ENCODE data around the gene PCGF3.
A peak's percentile ranks its signal among the peaks of the same experiment; 100 is the strongest.
"Not testable (repeated sequence)": the region's sequence is repeated elsewhere in the genome, so short reads cannot be mapped to it uniquely, and the experiment has no call there.

The PCGF3 gene

DNA sequence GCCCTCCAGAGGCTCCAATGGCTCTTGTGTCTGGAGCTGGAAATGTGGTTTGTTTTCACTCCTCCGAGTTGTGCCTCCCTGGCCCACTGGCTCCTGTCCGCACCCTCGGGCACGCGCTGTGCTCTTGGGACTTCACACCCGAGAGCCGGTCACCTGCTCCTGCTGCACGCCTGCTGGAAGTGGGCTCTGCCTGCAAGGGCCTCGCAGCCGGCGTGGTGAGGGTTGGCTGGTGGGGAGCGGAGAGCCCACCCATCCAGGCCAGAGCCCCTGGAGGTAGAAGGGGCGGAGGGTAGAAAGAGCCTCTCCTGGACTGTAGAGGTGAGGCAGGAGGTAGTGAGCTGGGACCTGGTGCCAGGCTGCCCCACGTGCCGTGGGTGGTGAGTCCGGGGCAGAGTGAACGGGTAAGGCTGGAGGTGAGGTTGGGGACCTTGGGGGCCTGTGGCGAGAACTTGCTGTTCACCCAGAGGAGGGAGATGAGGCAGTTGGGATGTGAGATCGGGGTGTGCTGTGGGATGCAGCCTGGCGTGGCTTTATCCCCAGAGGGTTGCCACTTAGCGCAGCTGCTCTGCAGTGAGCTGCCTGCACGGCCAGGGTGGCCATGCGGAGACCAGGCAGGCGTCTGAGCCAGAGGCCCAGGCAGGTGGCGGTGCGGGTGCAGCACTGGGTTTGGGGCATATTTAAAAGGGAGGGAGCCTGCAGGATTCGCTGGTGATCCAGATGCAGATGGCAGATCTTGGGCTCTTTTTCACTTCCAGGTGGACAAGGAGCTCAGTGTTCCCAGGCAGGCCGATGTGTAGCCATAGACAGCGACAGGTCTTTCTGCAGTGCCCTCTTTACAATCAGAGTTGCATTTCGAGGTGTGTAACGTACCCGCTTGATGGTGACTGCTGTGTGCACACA is 48.8 kb downstream of the PCGF3 start:
- no peaks in the 10 kb centered on the region for H3K9me3 Mint-ChIP-seq
- no peak overlapping the region for H3K4me3 Mint-ChIP-seq
- H3K36me3 Mint-ChIP-seq (ENCODE audit: low read depth): peaks cover 46% of the 10 kb centered on the region
- peak overlapping the region; percentile 47 for H3K27ac Mint-ChIP-seq
- no peak for DNase-seq
- H3K4me1 Mint-ChIP-seq (ENCODE audit: low read depth): no peaks in the 10 kb centered on the region
- H3K27me3 Mint-ChIP-seq: no peaks in the 10 kb centered on the region

DNA sequence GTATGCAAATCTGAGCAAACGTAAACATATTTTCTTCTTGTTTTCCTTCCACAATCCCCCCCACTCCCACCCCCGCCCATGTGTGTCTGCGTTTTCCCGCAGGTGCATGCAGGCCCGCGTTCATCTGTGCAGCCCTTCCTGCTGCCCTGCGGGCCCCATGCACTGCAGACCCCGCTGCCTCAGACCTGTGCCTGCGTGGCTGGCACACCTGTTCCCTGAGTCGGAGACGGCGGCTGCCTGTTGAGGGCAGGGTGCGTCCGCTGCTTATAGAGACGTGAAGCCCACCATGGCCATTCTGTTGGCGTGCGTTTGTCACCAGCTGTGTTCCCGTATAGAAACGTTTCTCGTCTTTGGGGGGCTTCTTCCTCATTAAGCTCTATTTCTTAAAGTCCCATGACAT is 51.5 kb downstream of the PCGF3 start:
- DNase-seq: no peak
- no peaks in the 10 kb centered on the region for H3K9me3 Mint-ChIP-seq
- H3K4me1 Mint-ChIP-seq (ENCODE audit: low read depth): peaks cover 10% of the 10 kb centered on the region
- no peak overlapping the region for H3K27ac Mint-ChIP-seq
- no peaks in the 10 kb centered on the region for H3K27me3 Mint-ChIP-seq
- peaks cover 51% of the 10 kb centered on the region for H3K36me3 Mint-ChIP-seq (ENCODE audit: low read depth)
- no peak overlapping the region for H3K4me3 Mint-ChIP-seq

DNA sequence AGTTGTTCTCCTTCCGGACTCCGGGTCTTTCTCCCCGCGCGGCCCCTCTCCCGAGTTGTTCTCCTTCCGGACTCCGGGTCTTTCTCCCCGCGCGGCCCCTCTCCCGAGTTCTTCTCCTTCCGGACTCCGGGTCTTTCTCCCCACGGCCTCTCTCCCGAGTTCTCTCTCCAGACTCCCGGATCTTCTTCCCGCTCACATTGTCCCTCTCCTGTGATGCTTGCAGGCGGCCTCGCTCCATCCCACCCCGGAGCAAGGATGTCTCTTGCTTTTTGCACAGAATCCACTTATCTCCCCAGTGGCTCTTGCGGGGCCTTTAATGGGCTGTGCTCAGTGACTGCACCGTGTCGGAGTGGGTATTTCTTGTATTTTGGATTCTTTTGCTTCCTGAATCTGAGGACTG is 54.2 kb downstream of the PCGF3 start:
- peak overlapping the region; percentile 65 for H3K27ac Mint-ChIP-seq
- peaks cover 30% of the 10 kb centered on the region for H3K4me1 Mint-ChIP-seq (ENCODE audit: low read depth)
- not testable (repeated sequence) for DNase-seq, H3K27me3 Mint-ChIP-seq, H3K4me3 Mint-ChIP-seq, H3K9me3 Mint-ChIP-seq
- H3K36me3 Mint-ChIP-seq (ENCODE audit: low read depth): peaks cover 61% of the 10 kb centered on the region

DNA sequence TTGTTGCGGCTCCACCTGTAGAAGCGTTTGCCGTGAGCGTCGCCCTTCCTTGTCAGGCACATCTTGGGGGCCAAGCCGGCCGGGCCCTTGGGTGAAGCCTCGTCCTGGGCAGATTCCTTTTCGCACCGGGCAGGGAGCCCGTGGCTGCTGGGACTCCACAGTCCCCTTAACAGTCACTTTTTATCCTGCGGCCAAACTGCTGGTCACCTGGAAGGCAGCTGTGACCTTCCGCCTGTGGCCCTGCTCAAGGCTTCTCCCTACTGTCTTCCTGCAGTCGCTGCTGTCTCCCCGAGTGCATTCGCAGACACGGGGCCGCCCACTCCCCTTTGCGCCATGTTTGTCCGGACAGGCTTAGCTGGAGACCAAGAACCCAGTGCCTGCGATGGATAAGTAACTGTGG is 55.0 kb downstream of the PCGF3 start:
- Mint-ChIP-seq H3K36me3 (ENCODE audit: low read depth) (peaks cover 61% of the 10 kb centered on the region), H3K27ac (peak overlapping the region; percentile 35)

DNA sequence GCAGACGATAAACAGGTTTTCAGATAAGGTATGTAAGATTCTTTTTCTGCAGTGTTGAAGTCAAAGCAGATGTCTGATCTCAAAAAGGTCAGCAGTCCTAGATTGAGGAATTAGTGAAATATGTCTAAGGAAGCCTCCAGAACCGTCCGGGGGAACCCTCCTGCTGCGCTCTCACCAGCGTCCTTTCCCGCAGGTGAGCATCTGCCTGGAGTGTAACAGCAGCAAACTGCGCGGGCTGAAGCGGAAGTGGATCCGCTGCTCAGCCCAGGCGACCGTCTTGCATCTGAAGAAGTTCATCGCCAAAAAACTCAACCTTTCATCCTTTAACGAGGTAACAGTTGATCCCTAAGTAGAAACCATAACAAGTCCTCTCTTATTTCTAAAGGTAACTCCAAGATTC is 55.5 kb downstream of the PCGF3 start:
- no peak for DNase-seq
- Mint-ChIP-seq H3K36me3 (ENCODE audit: low read depth) (peaks cover 65% of the 10 kb centered on the region), H3K27ac (peak overlapping the region; percentile 54), H3K27me3 (no peaks in the 10 kb centered on the region), H3K4me1 (ENCODE audit: low read depth) (peaks cover 39% of the 10 kb centered on the region), H3K9me3 (no peaks in the 10 kb centered on the region), H3K4me3 (no peak overlapping the region)

More for the DNA sequence above, 55.0 kb downstream of the PCGF3 start:
- DNase-seq: no peak
- Mint-ChIP-seq H3K4me3 (no peak overlapping the region), H3K9me3 (no peaks in the 10 kb centered on the region), H3K4me1 (ENCODE audit: low read depth) (peaks cover 37% of the 10 kb centered on the region), H3K27me3 (no peaks in the 10 kb centered on the region)

DNA sequence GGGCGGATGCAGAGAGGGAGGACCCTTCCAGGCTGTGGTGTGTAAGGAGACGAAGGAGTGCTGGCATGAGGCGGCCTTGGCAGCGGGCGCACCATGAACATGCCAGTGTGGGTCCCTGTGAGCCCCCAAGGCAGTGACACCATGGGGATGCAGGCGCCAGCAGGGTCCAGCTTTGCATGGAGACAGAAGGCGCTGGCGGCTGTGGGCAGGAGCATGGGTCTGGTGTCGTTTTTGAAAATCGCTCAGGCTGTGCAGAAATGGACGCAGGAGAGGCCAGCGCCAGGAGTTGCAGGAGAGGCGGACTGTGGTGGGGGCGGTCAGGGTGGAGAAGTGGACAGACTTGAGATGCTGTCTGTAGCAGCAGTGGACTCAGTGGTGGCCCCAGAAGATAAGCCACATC is 56.1 kb downstream of the PCGF3 start:
- Mint-ChIP-seq H3K9me3 (no peaks in the 10 kb centered on the region), H3K27me3 (no peaks in the 10 kb centered on the region), H3K36me3 (ENCODE audit: low read depth) (peaks cover 71% of the 10 kb centered on the region), H3K4me3 (no peak overlapping the region), H3K27ac (peak overlapping the region; percentile 54), H3K4me1 (ENCODE audit: low read depth) (peaks cover 41% of the 10 kb centered on the region)
- DNase-seq: no peak

DNA sequence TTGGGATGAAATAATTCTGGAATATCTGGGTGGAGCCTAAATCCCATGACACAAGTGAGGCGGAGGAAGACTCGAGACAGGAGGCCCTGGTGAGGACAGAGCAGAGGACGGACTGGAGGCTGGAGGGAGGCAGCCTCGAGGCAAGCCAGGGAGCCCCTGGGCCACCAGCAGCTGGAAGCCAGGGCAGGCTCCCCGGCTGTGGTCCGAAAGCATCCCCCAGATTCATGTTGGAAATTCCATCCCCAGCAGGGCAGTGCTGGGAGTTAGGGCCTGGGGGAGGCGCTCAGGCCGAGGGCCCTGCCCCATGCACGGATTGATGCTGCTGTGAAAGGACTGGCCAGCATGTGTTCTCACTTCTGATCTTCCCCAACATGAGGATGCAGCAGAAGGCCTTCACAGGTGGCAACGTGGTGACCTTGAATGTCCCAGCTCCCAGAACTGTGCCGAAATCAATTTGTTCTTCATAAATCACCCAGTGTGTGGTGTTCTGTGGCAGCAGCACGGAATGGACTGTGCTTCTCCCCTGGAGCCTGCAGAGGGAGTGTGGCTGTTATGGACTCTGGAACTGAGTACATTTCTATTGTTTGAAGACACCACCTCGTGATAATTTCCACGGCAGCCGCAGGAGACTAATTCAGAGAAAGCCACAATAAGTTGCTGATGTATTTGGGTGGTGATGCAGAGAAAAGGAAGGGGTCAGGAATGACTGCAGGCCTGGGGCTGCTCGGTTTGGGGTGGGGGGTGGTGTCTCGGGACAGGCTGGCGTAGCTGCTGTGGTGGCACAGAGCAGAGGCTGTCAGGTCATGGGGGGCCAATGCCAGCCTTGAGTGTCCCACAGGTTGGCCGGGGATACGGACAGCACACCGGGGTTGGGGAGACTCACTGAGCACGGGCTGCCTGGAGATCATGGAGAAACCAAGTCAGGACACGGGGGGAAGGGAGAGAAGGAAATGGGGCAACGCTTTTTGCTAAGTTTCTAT is 56.9 kb downstream of the PCGF3 start:
- Mint-ChIP-seq H3K4me1 (ENCODE audit: low read depth) (peaks cover 44% of the 10 kb centered on the region), H3K4me3 (no peak overlapping the region), H3K36me3 (ENCODE audit: low read depth) (peaks cover 74% of the 10 kb centered on the region), H3K27ac (peak overlapping the region; percentile 61), H3K27me3 (no peaks in the 10 kb centered on the region), H3K9me3 (no peaks in the 10 kb centered on the region)
- no peak for DNase-seq

DNA sequence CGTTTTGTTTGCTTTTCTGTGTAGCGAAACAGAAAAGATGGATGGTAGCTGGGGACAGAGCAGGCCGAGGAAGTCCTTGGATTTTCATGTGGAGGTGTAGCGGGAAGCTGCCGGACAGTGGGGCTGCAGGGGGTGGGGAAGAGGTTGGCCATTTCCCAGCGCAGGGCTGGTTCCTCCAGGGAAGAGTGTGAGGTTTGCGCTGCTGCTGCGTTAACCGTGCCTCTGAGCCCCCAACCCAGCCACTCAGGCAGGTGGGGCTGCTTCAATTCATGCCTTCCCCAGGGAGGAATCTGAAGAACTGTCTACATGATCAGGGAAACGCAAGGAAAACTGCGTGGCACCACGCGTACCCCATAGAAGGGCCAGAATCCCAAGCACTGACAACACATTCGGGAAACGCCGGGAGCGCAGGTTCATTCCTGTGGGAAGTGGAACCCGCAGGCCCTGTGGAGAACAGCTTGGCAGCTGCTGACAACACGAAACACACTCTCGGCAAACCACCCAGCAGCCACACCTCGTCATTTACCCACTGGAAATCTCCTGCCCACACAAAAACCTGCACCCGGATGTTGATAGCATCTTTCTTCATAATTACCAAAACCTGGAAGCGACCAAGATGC is 57.7 kb downstream of the PCGF3 start:
- Mint-ChIP-seq H3K27ac (peak overlapping the region; percentile 61), H3K36me3 (ENCODE audit: low read depth) (peaks cover 80% of the 10 kb centered on the region), H3K4me1 (ENCODE audit: low read depth) (peaks cover 45% of the 10 kb centered on the region), H3K27me3 (no peaks in the 10 kb centered on the region), H3K9me3 (no peaks in the 10 kb centered on the region), H3K4me3 (no peak overlapping the region)
- no peak for DNase-seq

DNA sequence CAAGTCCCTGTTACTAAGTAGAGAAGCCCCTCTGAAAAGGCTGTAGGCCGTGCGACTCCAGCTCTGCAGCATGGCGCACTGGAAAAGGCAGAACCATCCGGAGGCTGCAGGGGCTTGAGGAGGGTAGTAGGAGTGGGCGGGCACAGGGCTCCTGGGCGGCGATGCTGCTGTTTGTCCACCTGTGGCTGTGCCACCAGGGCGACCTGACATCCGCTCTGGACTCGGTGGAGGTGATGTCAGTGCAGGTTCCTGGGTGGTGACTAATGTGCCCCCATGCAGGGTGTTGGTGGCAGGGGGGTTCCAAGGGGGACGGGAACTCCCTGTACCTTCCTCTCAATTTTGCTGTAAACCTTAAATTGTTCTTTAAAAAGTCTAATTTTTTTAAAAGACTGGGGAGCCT is 58.3 kb downstream of the PCGF3 start:
- H3K4me1 Mint-ChIP-seq (ENCODE audit: low read depth): peaks cover 45% of the 10 kb centered on the region
- no peak overlapping the region for H3K4me3 Mint-ChIP-seq
- H3K27ac Mint-ChIP-seq: peak overlapping the region; percentile 61
- no peaks in the 10 kb centered on the region for H3K27me3 Mint-ChIP-seq
- peaks cover 81% of the 10 kb centered on the region for H3K36me3 Mint-ChIP-seq (ENCODE audit: low read depth)
- no peak for DNase-seq
- H3K9me3 Mint-ChIP-seq: no peaks in the 10 kb centered on the region

DNA sequence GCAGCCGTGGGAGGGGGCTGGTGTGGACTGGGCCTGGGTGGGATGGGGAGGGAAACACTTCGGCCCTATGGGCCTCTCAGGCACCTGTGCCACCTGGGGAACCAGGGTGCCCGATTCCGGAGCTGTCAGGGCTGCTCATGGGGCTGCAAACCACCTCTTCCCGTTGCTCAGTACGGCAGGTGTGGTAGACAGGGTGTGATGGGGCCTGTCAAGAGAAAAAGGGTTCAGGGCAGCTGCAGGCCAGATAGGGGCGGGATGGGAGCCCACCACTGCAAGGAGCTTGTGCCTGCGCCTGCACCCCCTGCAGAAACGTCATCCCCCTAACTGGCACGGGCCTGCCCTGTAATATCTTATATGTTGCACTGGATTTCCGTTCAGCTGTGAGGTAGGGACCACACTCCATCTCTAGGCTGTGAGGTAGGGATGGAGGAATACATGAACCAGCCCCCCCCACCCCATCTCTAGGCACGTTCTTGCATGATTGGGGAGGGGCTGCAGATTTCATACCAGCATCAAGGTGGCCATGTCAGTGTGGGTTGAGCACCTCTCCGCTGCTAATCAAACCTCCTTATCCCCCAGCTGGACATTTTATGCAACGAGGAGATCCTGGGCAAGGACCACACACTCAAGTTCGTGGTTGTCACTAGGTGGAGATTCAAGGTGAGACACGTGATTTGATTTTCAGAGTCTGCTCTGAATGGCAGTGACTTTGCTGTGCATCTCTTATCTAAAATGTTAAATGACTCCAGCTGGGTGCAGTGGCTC is 59.0 kb downstream of the PCGF3 start:
- Mint-ChIP-seq H3K9me3 (no peaks in the 10 kb centered on the region), H3K4me3 (no peak overlapping the region), H3K36me3 (ENCODE audit: low read depth) (peaks cover 88% of the 10 kb centered on the region), H3K27ac (peak overlapping the region; percentile 24), H3K4me1 (ENCODE audit: low read depth) (peaks cover 50% of the 10 kb centered on the region), H3K27me3 (no peaks in the 10 kb centered on the region)
- no peak for DNase-seq

DNA sequence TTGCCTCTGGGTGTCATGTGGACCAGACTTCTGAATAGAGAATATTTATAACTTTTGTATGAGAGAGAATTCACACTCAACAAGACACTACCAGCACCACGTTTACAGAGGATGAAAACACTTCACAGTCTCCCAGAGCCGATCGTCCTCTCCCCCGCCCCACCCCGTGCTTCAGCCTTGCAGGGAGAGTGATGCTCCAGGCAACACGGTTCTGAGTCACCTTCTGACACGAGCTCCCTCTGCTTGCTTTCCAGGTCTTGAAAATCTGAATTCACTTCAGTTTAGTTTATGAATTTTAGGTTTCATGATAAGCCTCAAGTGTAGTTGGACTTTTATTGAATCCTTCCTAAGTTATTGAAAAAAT is 60.5 kb downstream of the PCGF3 start:
- no peak for DNase-seq
- Mint-ChIP-seq H3K36me3 (ENCODE audit: low read depth) (peaks cover 88% of the 10 kb centered on the region), H3K9me3 (no peaks in the 10 kb centered on the region), H3K4me3 (no peak overlapping the region), H3K4me1 (ENCODE audit: low read depth) (peaks cover 55% of the 10 kb centered on the region), H3K27me3 (no peaks in the 10 kb centered on the region), H3K27ac (peak overlapping the region; percentile 50)

DNA sequence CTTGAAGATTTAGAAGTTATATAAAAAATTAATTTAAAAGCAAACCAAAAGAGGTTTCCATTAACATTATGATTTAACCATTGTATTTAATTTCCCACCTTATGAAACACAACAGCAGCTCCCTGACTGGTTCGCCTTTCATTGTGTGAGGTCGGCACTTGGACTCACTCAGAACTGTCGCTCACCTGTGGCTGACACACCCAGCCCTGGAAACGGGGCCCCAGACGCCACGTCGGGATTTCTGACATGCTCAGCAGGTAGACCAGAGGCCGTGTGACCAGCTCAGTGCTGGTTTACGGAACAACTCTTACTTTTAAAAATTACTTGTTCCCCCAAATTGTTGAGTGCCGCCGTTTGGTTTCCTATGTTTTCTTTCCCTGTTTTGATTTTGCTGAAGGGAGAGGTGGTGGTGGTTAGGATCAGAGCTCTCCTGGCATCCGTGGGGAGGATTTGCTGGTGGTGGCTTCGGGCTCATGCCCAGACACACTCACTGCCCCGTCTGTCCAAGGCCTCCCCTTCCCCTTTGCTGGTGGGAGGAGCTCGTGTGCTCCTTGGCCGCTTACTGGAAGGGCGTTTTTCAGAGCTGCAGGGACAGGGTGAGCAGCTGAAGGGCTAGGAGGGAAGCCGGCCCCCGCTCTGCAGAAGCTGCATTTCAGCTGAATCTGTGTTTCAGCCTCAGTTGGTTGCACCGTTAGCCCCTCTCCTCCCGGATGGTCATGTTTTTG is 61.1 kb downstream of the PCGF3 start:
- H3K9me3 Mint-ChIP-seq: no peaks in the 10 kb centered on the region
- no peak overlapping the region for H3K4me3 Mint-ChIP-seq
- peak overlapping the region; percentile 66 for H3K27ac Mint-ChIP-seq
- H3K36me3 Mint-ChIP-seq (ENCODE audit: low read depth): peaks cover 87% of the 10 kb centered on the region
- DNase-seq: no peak
- H3K27me3 Mint-ChIP-seq: no peaks in the 10 kb centered on the region
- H3K4me1 Mint-ChIP-seq (ENCODE audit: low read depth): peaks cover 53% of the 10 kb centered on the region

DNA sequence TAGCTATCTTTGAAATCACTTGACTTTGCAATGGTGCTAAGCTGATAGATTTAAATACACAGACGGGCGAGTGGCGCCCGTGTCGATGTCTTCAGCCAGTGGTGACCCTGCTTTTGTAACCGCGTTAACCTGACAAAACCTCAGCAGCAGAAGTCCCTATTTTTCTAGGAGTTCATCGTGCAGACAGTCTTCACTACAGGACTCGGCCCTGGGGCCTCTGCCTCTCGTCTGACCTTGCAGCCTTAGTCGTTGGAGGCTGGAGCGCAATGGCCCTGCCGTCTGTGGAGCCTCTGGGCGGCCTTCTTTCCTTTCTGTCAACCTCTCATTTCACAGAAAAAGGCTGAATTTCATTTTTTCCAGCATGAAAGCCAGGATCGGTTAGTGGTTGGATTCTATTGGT is 62.4 kb downstream of the PCGF3 start:
- Mint-ChIP-seq H3K9me3 (no peaks in the 10 kb centered on the region), H3K4me3 (no peak overlapping the region), H3K27me3 (no peaks in the 10 kb centered on the region), H3K36me3 (ENCODE audit: low read depth) (peaks cover 84% of the 10 kb centered on the region), H3K4me1 (ENCODE audit: low read depth) (peaks cover 49% of the 10 kb centered on the region), H3K27ac (no peak overlapping the region)
- no peak for DNase-seq

All from activated T-cell treated with anti-CD3 and anti-CD28 coated beads, Interleukin-2, amount 50 U/mL, for 24 hours (primary cell).